Mesothelial cell of epicardium (in vitro differentiated cells): Measurements from ENCODE around the gene CD80. TPM values are rescaled to one million over a fixed set of nuclear protein-coding genes. Genes with fewer than 3 reads are reported as not detected.

ENCODE experiments used
- DNase-seq, 2 experiments: peaks; one replicate each; pipeline ENCODE4 v3.0.0; 2021; ENCODE audit warnings: low spot score in 2 of 2; ENCODE audit not compliant: unreplicated experiment in 2 of 2
- H3K27ac Mint-ChIP-seq: 2 replicates; pipeline ENCODE4 v1.8.0; 2021; ENCODE audit warnings: mixed read lengths
- H3K27me3 Mint-ChIP-seq: 2 replicates; pipeline ENCODE4 v1.8.0; 2021; ENCODE audit warnings: low read depth, mixed read lengths
- H3K36me3 Mint-ChIP-seq: 2 replicates; pipeline ENCODE4 v1.8.0; 2021; ENCODE audit warnings: mixed read lengths
- H3K4me1 Mint-ChIP-seq: 2 replicates; pipeline ENCODE4 v1.8.0; 2021; ENCODE audit warnings: mixed read lengths
- H3K4me3 Mint-ChIP-seq: 2 replicates; pipeline ENCODE4 v1.8.0; 2021; ENCODE audit warnings: mild to moderate bottlenecking, moderate library complexity, mixed read lengths
- H3K9me3 Mint-ChIP-seq: 2 replicates; pipeline ENCODE4 v1.8.0; 2021; ENCODE audit warnings: mixed read lengths
- total RNA-seq: library from RNA; stranded (reverse); gene quantifications from 3 replicates; pipeline ENCODE4 v1.2.1, GENCODE V29; 2021
- TF ChIP-seq, protein P1 (sequence below): fragments of 200-600 bp; sonication (generic); IDR thresholded peaks from one replicate; pipeline ENCODE4 v1.5.0; 2021; ENCODE audit warnings: antibody characterized with exemption; ENCODE audit not compliant: unreplicated experiment

The CD80 gene
- total RNA-seq, 1 donor from 2014 or later = not detected

DNA sequence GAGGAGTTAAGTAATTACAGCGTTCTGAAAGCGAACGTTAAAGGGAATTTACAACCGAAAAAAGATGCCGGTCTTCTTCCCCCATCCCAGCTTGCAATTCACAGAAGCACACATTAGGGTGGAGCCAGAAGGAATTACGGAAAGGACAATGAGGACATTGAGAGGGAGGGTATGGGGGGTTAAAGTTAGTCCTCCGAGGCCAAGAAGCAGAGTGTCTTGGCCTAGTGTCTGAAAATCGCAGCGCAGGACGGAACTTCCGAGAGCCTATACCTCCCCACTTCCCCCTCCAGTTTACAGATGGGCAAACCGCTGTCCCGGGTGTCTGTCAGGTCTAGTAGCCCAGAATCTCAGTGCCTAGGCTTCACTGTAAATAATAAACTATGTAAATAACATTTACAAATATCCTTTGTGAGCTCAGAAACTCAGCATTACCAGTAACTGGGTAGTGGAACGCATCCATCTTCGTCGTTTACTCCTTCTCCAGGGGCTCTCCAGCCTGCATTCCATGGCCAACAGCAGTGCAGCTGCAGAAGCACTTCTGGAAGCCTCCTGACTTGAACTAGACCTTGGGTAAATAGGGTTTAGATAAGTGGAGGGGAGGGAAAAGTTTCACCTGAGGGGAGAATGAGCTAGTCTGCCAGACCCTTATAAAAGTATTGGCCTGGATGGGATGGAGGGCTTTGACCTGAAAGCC lies 20.8 kb upstream of the CD80 start:
- Mint-ChIP-seq H3K27me3 (no peaks in the 10 kb centered on the region), H3K9me3 (no peaks in the 10 kb centered on the region), H3K36me3 (no peaks in the 10 kb centered on the region), H3K4me3 (peak overlapping the region; percentile 91), H3K4me1 (peaks cover 17% of the 10 kb centered on the region), H3K27ac (peak overlapping the region; percentile 97)
- DNase-seq = peak in 1 of 2 experiments; percentile 45
- TF ChIP-seq, protein P1, sequence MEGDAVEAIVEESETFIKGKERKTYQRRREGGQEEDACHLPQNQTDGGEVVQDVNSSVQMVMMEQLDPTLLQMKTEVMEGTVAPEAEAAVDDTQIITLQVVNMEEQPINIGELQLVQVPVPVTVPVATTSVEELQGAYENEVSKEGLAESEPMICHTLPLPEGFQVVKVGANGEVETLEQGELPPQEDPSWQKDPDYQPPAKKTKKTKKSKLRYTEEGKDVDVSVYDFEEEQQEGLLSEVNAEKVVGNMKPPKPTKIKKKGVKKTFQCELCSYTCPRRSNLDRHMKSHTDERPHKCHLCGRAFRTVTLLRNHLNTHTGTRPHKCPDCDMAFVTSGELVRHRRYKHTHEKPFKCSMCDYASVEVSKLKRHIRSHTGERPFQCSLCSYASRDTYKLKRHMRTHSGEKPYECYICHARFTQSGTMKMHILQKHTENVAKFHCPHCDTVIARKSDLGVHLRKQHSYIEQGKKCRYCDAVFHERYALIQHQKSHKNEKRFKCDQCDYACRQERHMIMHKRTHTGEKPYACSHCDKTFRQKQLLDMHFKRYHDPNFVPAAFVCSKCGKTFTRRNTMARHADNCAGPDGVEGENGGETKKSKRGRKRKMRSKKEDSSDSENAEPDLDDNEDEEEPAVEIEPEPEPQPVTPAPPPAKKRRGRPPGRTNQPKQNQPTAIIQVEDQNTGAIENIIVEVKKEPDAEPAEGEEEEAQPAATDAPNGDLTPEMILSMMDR = no peak

DNA sequence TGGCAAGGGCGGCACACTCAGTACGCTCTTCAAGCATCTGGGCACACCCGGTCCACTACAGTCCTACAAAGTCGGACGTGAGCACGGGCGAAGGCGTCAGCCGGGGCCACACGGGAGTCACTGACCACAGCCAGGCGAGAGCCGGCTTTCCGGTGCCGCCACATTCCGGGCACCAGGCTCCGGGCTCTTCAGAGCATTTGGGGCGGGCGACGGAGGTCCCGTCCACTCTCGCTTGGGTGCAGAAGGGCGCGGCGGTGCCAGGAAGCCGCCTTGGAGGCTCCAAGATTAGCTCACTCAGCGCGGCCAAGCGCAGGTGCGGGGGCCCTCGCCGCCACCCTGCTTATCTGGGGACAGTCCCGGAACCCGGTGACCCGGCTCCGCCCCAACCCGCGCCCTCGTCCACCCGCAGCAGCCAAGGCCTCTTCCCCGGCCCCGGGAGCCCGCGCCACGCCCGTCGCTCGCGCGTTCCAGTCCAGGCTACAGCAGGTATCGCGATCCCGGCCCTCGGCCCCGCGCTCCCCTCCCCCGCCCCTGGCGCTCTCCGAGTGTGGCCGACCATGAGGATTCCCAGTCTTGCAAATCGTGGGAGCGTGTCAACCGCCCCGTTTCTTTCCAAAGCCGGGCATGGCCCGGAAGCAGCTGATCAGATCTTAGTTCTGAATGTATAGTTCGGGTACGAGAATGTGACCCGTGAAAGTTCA lies 20.1 kb upstream of the CD80 start, which contains the start of gene ADPRH:
ADPRH (plus strand) TSS at position 127 of the 701 bp plus-strand sequence. CDS start 2,678 bp downstream, outside the sequence.
- Mint-ChIP-seq H3K4me1 (peaks cover 17% of the 10 kb centered on the region), H3K4me3 (peak within 1 kb of the TSS; percentile 91), H3K27ac (peak within 1 kb of the TSS; percentile 97), H3K9me3 (no peaks in the 10 kb centered on the region), H3K36me3 (no peaks in the 10 kb centered on the region), H3K27me3 (no peaks in the 10 kb centered on the region)
- TF ChIP-seq, protein P1 = no peak
- peak; percentile 57 to 85 for DNase-seq

DNA sequence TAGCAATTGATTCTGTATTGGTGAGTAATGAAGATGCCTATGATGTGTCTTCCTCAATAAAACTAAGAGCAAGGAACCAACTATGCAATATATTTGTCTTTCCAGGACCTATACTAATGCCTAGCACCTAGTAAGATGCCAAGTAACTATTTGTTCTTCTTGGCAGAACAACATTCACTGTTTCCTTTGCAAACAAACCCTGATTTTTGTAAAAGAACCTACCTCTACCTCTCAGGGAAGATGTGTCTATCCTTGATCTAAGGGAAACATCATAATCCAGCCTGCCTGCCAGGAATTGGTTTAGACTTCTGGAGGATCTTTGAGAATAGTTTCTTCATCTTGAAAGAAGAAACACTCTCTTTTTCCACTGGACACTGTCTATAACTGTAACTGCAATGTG lies 16.1 kb upstream of the CD80 start:
- Mint-ChIP-seq H3K4me1 (peaks cover 14% of the 10 kb centered on the region), H3K27ac (no peak overlapping the region), H3K4me3 (no peak overlapping the region), H3K36me3 (no peaks in the 10 kb centered on the region), H3K9me3 (no peaks in the 10 kb centered on the region), H3K27me3 (no peaks in the 10 kb centered on the region)
- TF ChIP-seq, protein P1 = no peak
- no peak for DNase-seq

DNA sequence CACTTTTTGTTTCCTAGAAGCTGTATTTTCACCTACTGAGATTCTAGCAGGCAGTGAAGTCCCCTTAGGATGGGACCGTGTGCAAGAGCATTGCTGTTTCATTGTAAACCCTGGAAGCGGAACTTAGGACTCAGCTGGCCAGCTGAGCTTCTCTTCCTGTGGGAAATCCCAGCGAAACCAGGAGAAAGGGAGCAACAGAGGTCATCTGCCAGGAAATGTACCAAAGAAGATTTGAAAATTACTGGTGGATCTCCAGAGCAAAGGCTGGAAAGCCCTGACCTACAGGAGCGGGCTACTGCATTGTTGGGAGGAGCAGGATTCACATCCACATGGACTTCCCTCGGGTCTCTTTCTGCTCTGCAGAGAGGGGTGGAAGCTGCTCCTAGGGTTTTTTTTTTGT lies 12.3 kb upstream of the CD80 start:
- peaks cover 4% of the 10 kb centered on the region for H3K27me3 Mint-ChIP-seq
- no peaks in the 10 kb centered on the region for H3K4me1 Mint-ChIP-seq
- no peak overlapping the region for H3K4me3 Mint-ChIP-seq
- H3K9me3 Mint-ChIP-seq = no peaks in the 10 kb centered on the region
- DNase-seq = no peak
- H3K27ac Mint-ChIP-seq = no peak overlapping the region
- H3K36me3 Mint-ChIP-seq = no peaks in the 10 kb centered on the region
- TF ChIP-seq, protein P1 = no peak

DNA sequence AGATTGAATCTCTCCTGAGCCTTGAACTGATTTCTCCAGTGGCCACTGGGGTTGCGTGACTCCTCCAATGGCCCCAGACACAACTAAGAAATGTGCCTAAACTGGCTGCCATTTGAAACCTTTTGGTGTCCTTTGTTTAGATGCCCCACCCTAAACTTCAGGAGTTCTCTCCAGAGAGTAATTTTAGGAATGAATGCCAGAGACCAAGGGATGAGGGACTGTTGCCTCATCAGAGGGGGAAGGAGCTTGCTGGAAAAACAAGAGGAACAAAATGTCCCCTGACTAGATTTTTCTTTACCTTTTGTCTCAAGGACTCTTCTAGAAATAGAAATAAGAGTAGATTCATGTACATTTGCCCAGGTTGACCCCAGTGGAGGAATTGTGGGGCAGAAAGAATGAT lies 11.8 kb upstream of the CD80 start:
- Mint-ChIP-seq H3K36me3 (no peaks in the 10 kb centered on the region), H3K4me1 (no peaks in the 10 kb centered on the region), H3K27me3 (peaks cover 7% of the 10 kb centered on the region), H3K4me3 (no peak overlapping the region), H3K27ac (no peak overlapping the region), H3K9me3 (no peaks in the 10 kb centered on the region)
- DNase-seq = no peak
- TF ChIP-seq, protein P1 = no peak
